Epithelial cell of proximal tubule (primary cell): ENCODE data around the gene ZFPM1. TPM values are rescaled to one million over a fixed set of nuclear protein-coding genes. Genes with fewer than 3 reads are reported as not detected.
A peak's percentile ranks its signal among the peaks of the same experiment; 100 is the strongest.

Experiments
- DNase-seq: peaks from one replicate; pipeline ENCODE4 v3.0.0-alpha.2; 2011; ENCODE audit warnings: low read depth
- H3K4me3 ChIP-seq: 2 replicates; pipeline ENCODE4 v1.5.1; 2011; ENCODE audit warnings: low read depth, mild to moderate bottlenecking, low read length
- CTCF ChIP-seq: conservative IDR thresholded peaks from 2 replicates; pipeline ENCODE4 v1.5.1; 2012; ENCODE audit warnings: low read depth, mild to moderate bottlenecking, low read length
- total RNA-seq: library from RNA; depleted of rRNA; stranded (reverse); fragments of >200 nt; gene quantifications from 2 replicates; pipeline ENCODE4 v1.2.3, GENCODE V29; 2015

Gene ZFPM1
- total RNA-seq, 1 donor from 2014 or later, result 5.7 TPM

DNA sequence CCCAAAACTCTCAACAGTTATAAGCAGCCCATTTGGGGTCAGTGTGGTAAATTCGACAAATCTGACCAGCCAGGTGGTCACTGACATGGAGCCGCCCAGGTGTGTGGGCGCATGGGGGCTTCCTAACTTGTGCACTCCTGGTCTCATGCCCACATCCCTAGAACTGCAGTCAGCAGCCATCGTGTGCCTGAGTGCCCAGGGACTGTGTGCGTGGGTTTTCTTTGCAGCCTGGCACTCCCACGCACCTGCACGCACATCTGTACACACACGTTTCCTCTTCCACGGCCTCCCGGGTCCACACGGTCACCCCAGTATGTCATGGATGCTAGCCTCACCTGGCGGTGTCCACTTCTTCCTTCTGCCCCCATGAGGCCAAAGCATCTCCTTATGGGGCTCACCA lies 78.3 kb downstream of the ZFPM1 start:
- no peak overlapping the region for H3K4me3 ChIP-seq
- DNase-seq, result no peak
- no peak for TF ChIP-seq CTCF

DNA sequence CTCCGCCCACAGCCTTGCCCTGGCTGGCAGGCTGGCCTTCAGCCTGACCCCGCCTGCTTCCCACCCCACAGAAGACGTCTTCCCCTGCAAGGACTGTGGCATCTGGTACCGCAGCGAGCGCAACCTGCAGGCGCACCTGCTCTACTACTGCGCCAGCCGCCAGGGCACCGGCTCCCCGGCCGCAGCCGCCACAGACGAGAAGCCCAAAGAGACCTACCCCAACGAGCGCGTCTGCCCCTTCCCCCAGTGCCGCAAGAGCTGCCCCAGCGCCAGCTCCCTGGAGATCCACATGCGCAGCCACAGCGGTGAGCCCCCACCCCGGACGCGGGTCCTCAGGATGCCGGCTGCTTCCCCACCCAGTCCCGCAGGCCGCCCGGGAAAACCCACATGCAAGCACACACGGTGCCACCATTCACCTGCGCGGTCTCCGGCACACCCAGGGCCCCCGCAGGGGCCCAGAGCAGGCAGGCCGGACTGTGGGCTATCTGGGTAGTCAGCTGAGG lies 78.9 kb downstream of the ZFPM1 start:
- no peak for DNase-seq
- TF ChIP-seq CTCF, result no peak
- no peak overlapping the region for H3K4me3 ChIP-seq

- no peak for TF ChIP-seq CTCF
- DNase-seq, result no peak
- peak overlapping the region; percentile 44 for H3K4me3 ChIP-seq
Observed at GRCh38 chr16:88532434-88533241, 79.6 kb downstream of the ZFPM1 start.

- DNase-seq, result no peak
- H3K4me3 ChIP-seq, result peak overlapping the region; percentile 44
- TF ChIP-seq CTCF, result no peak
Observed at GRCh38 chr16:88533381-88533917, 80.4 kb downstream of the ZFPM1 start.

DNA sequence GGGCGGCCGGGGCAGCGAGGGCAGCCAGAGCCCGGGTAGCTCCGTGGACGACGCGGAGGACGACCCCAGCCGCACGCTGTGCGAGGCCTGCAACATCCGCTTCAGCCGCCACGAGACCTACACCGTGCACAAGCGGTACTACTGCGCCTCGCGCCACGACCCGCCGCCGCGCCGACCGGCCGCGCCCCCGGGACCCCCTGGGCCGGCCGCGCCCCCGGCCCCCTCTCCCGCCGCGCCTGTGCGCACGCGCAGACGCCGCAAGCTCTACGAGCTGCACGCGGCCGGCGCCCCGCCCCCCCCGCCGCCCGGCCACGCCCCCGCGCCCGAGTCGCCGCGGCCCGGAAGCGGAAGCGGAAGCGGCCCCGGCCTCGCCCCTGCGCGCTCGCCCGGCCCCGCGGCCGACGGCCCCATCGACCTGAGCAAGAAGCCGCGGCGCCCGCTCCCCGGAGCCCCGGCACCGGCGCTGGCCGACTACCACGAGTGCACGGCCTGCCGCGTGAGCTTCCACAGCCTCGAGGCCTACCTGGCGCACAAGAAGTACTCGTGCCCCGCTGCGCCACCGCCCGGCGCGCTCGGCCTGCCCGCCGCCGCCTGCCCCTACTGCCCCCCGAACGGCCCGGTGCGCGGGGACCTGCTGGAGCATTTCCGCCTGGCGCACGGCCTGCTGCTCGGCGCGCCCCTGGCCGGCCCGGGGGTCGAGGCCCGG lies 81.0 kb downstream of the ZFPM1 start:
- no peak for DNase-seq
- peak overlapping the region; percentile 59 for H3K4me3 ChIP-seq
- TF ChIP-seq CTCF, result no peak

DNA sequence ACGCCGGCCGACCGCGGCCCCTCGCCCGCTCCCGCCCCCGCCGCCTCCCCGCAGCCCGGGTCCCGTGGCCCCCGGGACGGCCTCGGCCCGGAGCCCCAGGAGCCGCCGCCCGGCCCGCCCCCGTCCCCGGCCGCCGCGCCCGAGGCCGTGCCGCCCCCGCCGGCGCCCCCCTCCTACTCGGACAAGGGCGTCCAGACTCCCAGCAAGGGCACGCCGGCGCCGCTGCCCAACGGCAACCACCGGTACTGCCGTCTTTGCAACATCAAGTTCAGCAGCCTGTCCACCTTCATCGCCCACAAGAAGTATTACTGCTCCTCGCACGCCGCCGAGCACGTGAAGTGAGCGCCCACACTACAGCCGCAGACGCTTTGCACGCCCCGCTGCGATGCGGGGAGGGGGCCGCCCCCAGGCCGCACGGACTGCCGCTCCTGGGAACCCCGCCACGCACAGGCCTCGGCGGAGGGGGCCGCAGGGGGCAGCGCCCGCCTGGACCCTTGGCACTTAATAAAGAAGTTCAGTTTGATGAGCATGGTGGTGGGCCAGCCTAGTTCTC lies 81.6 kb downstream of the ZFPM1 start:
- no peak for DNase-seq
- H3K4me3 ChIP-seq, result peak overlapping the region; percentile 59
- no peak for TF ChIP-seq CTCF
